ENCODE results near the gene TMPRSS9. TPM values are rescaled to one million over a fixed set of nuclear protein-coding genes. Genes with fewer than 3 reads are reported as not detected.
A peak's percentile ranks its signal among the peaks of the same experiment; 100 is the strongest.

Gene TMPRSS9
- total RNA-seq, 1 experiment from 2014 or later: 0.66 TPM

GRCh38 chr19:2340496-2341243 is 19.4 kb upstream of the TMPRSS9 start:
- Histone ChIP-seq H3K36me3 (ENCODE audit: control insufficient read depth, insufficient read depth, low read length) (peaks cover 1% of the 10 kb centered on the region), H3K4me3 (ENCODE audit: low read depth, low read length) (no peak overlapping the region), H3K4me1 (peaks cover 41% of the 10 kb centered on the region), H3K9me3 (no peaks in the 10 kb centered on the region), H3K27me3 (replicated peaks; ENCODE audit: control insufficient read depth, insufficient read depth, low read length) (no peaks in the 10 kb centered on the region)
- intact Hi-C loops (cut with micrococcal nuclease; ENCODE audit: unreplicated experiment): no loop called here
- H3K36me3 Mint-ChIP-seq (ENCODE audit: insufficient read depth, unreplicated experiment): peaks cover 17% of the 10 kb centered on the region
- ChIA-PET POLR2A (no interaction called here), CTCF (no interaction called here)
- peak overlapping the region; percentile 84 for H3K27ac Mint-ChIP-seq (ENCODE audit: unreplicated experiment)
- peaks cover 20% of the 10 kb centered on the region for H3K4me1 Mint-ChIP-seq (ENCODE audit: low read depth, unreplicated experiment)
- no peak for TF ChIP-seq CTCF (IDR thresholded peaks at IDR 0.05; ENCODE audit: insufficient read depth in 1 of 2, low read depth in 1 of 2, low read length in 1 of 2, severe bottlenecking in 1 of 2, unreplicated experiment in 1 of 2)
- no peak overlapping the region for H3K4me3 Mint-ChIP-seq (ENCODE audit: unreplicated experiment)
- no peaks in the 10 kb centered on the region for H3K27me3 Mint-ChIP-seq (ENCODE audit: insufficient read depth, unreplicated experiment)
- BruUV-seq (replicated peaks): no TSS peak
- no peak for DNase-seq
- H3K9me3 Mint-ChIP-seq (ENCODE audit: unreplicated experiment): no peaks in the 10 kb centered on the region

GRCh38 chr19:2341244-2341751 is 18.8 kb upstream of the TMPRSS9 start:
- Histone ChIP-seq H3K9me3 (no peaks in the 10 kb centered on the region), H3K27me3 (replicated peaks; ENCODE audit: control insufficient read depth, insufficient read depth, low read length) (no peaks in the 10 kb centered on the region), H3K4me1 (peaks cover 37% of the 10 kb centered on the region), H3K36me3 (ENCODE audit: control insufficient read depth, insufficient read depth, low read length) (peaks cover 1% of the 10 kb centered on the region), H3K4me3 (ENCODE audit: low read depth, low read length) (no peak overlapping the region)
- Mint-ChIP-seq H3K27ac (ENCODE audit: unreplicated experiment) (peak overlapping the region; percentile 84), H3K27me3 (ENCODE audit: insufficient read depth, unreplicated experiment) (no peaks in the 10 kb centered on the region), H3K4me3 (ENCODE audit: unreplicated experiment) (peak overlapping the region; percentile 37), H3K9me3 (ENCODE audit: unreplicated experiment) (no peaks in the 10 kb centered on the region), H3K4me1 (ENCODE audit: low read depth, unreplicated experiment) (peaks cover 19% of the 10 kb centered on the region), H3K36me3 (ENCODE audit: insufficient read depth, unreplicated experiment) (peaks cover 21% of the 10 kb centered on the region)
- ChIA-PET CTCF (interaction anchor here (0.6 kb wide), 1 partner anchor 1384 kb away, joined by 5 read pairs; no protein-coding TSS in a partner anchor), POLR2A (no interaction called here)
- BruUV-seq (replicated peaks): TSS peak; percentile 96
- DNase-seq: no peak
- intact Hi-C loops (cut with micrococcal nuclease; ENCODE audit: unreplicated experiment): no loop called here
- no peak for TF ChIP-seq CTCF (IDR thresholded peaks at IDR 0.05; ENCODE audit: insufficient read depth in 1 of 2, low read depth in 1 of 2, low read length in 1 of 2, severe bottlenecking in 1 of 2, unreplicated experiment in 1 of 2)

GRCh38 chr19:2341982-2342381 is 18.1 kb upstream of the TMPRSS9 start:
- Mint-ChIP-seq H3K27me3 (ENCODE audit: insufficient read depth, unreplicated experiment) (no peaks in the 10 kb centered on the region), H3K4me1 (ENCODE audit: low read depth, unreplicated experiment) (peaks cover 16% of the 10 kb centered on the region), H3K36me3 (ENCODE audit: insufficient read depth, unreplicated experiment) (peaks cover 21% of the 10 kb centered on the region), H3K4me3 (ENCODE audit: unreplicated experiment) (peak overlapping the region; percentile 37), H3K9me3 (ENCODE audit: unreplicated experiment) (no peaks in the 10 kb centered on the region), H3K27ac (ENCODE audit: unreplicated experiment) (peak overlapping the region; percentile 84)
- ChIA-PET CTCF (interaction anchor here (0.6 kb wide), 1 partner anchor 1385 kb away, joined by 5 read pairs; no protein-coding TSS in a partner anchor), POLR2A (no interaction called here)
- H3K9me3 ChIP-seq: no peaks in the 10 kb centered on the region
- H3K4me3 ChIP-seq (ENCODE audit: low read depth, low read length): no peak overlapping the region
- no TSS peak for BruUV-seq (replicated peaks)
- TF ChIP-seq CTCF (IDR thresholded peaks at IDR 0.05; ENCODE audit: insufficient read depth in 1 of 2, low read depth in 1 of 2, low read length in 1 of 2, severe bottlenecking in 1 of 2, unreplicated experiment in 1 of 2): no peak
- no peaks in the 10 kb centered on the region for H3K27me3 ChIP-seq (replicated peaks; ENCODE audit: control insufficient read depth, insufficient read depth, low read length)
- peaks cover 1% of the 10 kb centered on the region for H3K36me3 ChIP-seq (ENCODE audit: control insufficient read depth, insufficient read depth, low read length)
- intact Hi-C loops (cut with micrococcal nuclease; ENCODE audit: unreplicated experiment): no loop called here
- peaks cover 31% of the 10 kb centered on the region for H3K4me1 ChIP-seq
- peak; percentile 88 to 90 for DNase-seq

Data from Caco-2 (cell line).